Skeletal muscle tissue (tissue), 4 donors: ENCODE measurements around the gene AGFG2. TPM values are rescaled to one million over a fixed set of nuclear protein-coding genes. Genes with fewer than 3 reads are reported as not detected.
"Not testable (repeated sequence)": the region's sequence is repeated elsewhere in the genome, so short reads cannot be mapped to it uniquely, and the experiment has no call there.

ENCODE experiments used
- H3K27ac ChIP-seq: one replicate; pipeline ENCODE4 v1.7.0; 2013; ENCODE audit warnings: mild to moderate bottlenecking, low read depth, low read length, inconsistent platforms
- H3K27me3 ChIP-seq, 3 donors: one replicate each; pipeline ENCODE4 v1.7.0; 2013; ENCODE audit warnings: low read length in 3 of 3; ENCODE audit not compliant: control insufficient read depth in 3 of 3, insufficient read depth in 3 of 3
- H3K36me3 ChIP-seq, 3 donors: one replicate each; pipeline ENCODE4 v1.7.0; 2013; ENCODE audit warnings: low read length in 3 of 3; ENCODE audit not compliant: control insufficient read depth in 3 of 3, insufficient read depth in 3 of 3
- H3K4me1 ChIP-seq, 3 donors: one replicate each; pipeline ENCODE4 v1.7.0; 2013; ENCODE audit warnings: low read length in 3 of 3, mild to moderate bottlenecking in 3 of 3; ENCODE audit not compliant: control insufficient read depth in 3 of 3, insufficient read depth in 3 of 3
- H3K4me3 ChIP-seq, 3 donors: one replicate each; pipeline ENCODE4 v1.7.0; 2013; ENCODE audit warnings: low read length in 3 of 3
- H3K9ac ChIP-seq, 3 donors: one replicate each; pipeline ENCODE4 v1.7.0; 2013; ENCODE audit warnings: low read length in 3 of 3, mild to moderate bottlenecking in 3 of 3, moderate library complexity in 2 of 3, low read depth in 1 of 3
- H3K9me3 ChIP-seq, 3 donors: one replicate each; pipeline ENCODE4 v1.7.0; 2013; ENCODE audit warnings: low read length in 3 of 3; ENCODE audit not compliant: control insufficient read depth in 3 of 3
- total RNA-seq: library from RNA; depleted of rRNA; stranded (reverse); fragments of >200 nt; gene quantifications from one replicate; pipeline ENCODE4 v1.2.3, GENCODE V29; 2014
- donor health status: Osteomylitis.

AGFG2 gene
- total RNA-seq, 1 donor from 2014 or later: 3.1 TPM

GRCh38 chr7:100547872-100548271 lies 8.9 kb downstream of the AGFG2 start:
- H3K27me3 ChIP-seq: no peaks in the 10 kb centered on the region
- H3K36me3 ChIP-seq: peaks cover 7 to 14% (median 7%) of the 10 kb centered on the region in 3 donors
- peaks cover 30 to 36% (median 33%) of the 10 kb centered on the region in 3 donors for H3K4me1 ChIP-seq
- no peaks in the 10 kb centered on the region for H3K9me3 ChIP-seq
- H3K27ac ChIP-seq: peak overlapping the region; percentile 76
- H3K4me3 ChIP-seq: no peak overlapping the region
- H3K9ac ChIP-seq: no peak overlapping the region

DNA sequence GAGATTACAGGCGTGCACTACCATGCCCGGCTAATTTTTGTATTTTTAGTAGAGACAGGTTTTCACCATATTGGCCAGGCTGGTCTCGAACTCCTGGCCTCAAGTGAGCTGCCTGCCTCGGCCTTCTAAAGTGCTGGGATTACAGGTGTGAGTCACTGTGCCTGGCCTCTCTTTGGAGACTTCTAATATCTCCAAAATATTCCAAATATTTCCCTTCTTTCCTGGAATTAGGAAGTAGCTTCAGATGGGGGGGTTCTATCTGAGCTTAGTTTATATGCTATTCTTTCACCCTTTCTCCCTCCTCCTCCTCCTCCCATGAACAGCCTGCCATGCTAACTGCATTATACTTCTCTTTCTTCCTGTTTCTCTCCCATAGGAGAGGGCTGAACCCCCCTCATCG lies 9.4 kb downstream of the AGFG2 start:
- not testable (repeated sequence) for H3K9me3 ChIP-seq, H3K9ac ChIP-seq, H3K4me3 ChIP-seq, H3K27me3 ChIP-seq
- peak overlapping the region; percentile 76 for H3K27ac ChIP-seq
- H3K4me1 ChIP-seq: peaks cover 30 to 36% (median 33%) of the 10 kb centered on the region in 3 donors
- peaks cover 9 to 16% (median 12%) of the 10 kb centered on the region in 3 donors for H3K36me3 ChIP-seq

DNA sequence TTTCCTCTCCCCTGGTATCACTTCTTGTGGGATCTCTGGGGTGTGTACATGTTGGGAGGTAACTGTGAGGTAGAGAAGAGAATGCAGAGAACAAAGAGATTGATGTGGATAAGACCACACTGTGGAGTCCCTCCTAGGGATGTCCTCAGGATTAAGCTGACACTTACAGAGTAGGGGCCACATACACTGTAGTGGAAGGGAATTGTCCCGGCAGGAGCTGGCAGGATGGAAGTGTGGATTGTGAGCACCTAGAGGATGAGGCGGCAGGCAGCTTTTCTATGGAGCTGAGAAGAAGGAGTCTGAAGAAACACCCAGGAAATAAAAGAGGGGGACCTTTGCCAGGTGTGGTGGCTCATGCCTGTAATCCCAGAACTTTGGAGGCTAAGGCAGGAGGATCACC lies 13.5 kb downstream of the AGFG2 start:
- Histone ChIP-seq H3K36me3 (peaks cover 24 to 28% (median 24%) of the 10 kb centered on the region in 3 donors), H3K9ac (no peak overlapping the region), H3K4me1 (peaks cover 5% of the 10 kb centered on the region in 3 donors), H3K27ac (no peak overlapping the region), H3K9me3 (no peaks in the 10 kb centered on the region), H3K4me3 (no peak overlapping the region), H3K27me3 (no peaks in the 10 kb centered on the region)

DNA sequence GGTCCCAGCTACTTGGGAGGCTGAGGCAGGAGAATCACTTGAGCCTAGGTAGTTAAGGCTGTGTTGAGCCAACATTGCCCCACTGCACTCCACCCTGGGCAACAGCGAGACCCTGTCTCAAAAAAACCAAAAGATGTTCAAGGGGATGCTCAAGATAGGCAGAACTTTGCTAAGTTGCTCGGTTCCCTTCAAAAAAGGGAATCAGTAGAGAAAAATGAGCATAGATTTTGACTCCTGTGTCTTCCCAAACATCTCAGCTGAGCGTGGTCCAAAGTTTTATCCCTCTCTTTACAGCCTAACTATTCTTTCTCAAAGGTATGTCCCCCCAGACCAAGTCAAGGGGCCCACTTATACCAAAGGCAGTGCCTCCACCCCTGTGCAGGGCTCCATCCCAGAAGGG lies 14.0 kb downstream of the AGFG2 start:
- H3K4me3 ChIP-seq: no peak overlapping the region

DNA sequence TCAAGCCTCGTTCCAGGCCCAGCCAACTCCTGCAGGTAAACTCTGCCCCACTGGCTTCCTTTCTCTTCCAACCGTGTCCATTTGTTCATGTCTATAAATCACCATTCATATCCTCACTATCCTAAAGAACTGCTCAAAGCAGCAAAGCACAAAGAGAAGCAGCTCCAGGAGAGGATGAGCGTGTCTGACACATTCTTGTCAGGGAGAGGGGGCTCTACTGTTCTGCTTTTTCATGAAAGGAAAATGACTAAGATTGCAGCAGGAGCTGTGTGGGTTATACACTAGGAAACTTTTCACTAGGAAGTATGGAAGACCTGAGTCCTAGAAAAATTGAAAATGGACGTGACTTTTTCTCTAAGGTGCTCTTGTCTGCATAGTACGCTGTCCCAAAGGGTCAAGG lies 16.7 kb downstream of the AGFG2 start:
- no peaks in the 10 kb centered on the region for H3K27me3 ChIP-seq
- no peaks in the 10 kb centered on the region for H3K9me3 ChIP-seq
- no peak overlapping the region for H3K4me3 ChIP-seq
- H3K9ac ChIP-seq: no peak overlapping the region
- H3K4me1 ChIP-seq: peaks cover 0 to 3% (median 0%) of the 10 kb centered on the region in 3 donors
- peaks cover 18 to 28% (median 20%) of the 10 kb centered on the region in 3 donors for H3K36me3 ChIP-seq
- no peak overlapping the region for H3K27ac ChIP-seq

More for the DNA sequence above, 14.0 kb downstream of the AGFG2 start:
- Histone ChIP-seq H3K27me3 (no peaks in the 10 kb centered on the region), H3K9ac (no peak overlapping the region), H3K9me3 (no peaks in the 10 kb centered on the region), H3K36me3 (peaks cover 24 to 28% (median 24%) of the 10 kb centered on the region in 3 donors), H3K4me1 (peaks cover 0 to under 1% (median 0%) of the 10 kb centered on the region in 3 donors), H3K27ac (no peak overlapping the region)

DNA sequence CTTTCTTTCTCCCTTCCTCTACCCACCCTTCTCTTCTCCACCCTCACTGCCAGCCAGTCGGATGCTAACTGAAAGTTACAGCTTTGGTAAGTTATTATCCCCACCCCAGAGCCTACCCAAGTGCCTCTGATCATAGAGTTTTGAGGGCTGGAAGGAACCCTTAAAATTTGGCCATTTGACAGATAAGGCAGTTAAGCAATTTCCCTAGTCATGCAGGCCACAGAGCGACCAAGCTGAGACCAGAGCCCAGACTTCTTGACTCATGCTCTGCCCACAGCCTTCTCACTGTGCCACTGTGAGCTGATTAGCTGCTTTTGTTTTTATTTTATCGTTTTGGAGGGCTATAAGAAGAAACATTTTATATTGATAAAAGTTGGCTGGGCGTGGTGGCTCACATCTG lies 17.5 kb downstream of the AGFG2 start:
- Histone ChIP-seq H3K9me3 (no peaks in the 10 kb centered on the region), H3K36me3 (peaks cover 19 to 31% (median 20%) of the 10 kb centered on the region in 3 donors), H3K4me3 (no peak overlapping the region), H3K27me3 (no peaks in the 10 kb centered on the region), H3K4me1 (peaks cover 0 to 3% (median 0%) of the 10 kb centered on the region in 3 donors), H3K9ac (no peak overlapping the region), H3K27ac (no peak overlapping the region)

GRCh38 chr7:100559127-100559526 lies 20.1 kb downstream of the AGFG2 start:
- peaks cover 10 to 24% (median 13%) of the 10 kb centered on the region in 3 donors for H3K36me3 ChIP-seq
- no peak overlapping the region for H3K9ac ChIP-seq
- no peaks in the 10 kb centered on the region for H3K27me3 ChIP-seq
- H3K4me1 ChIP-seq: peaks cover 0 to 3% (median 0%) of the 10 kb centered on the region in 3 donors
- no peak overlapping the region for H3K4me3 ChIP-seq
- H3K27ac ChIP-seq: no peak overlapping the region
- no peaks in the 10 kb centered on the region for H3K9me3 ChIP-seq

GRCh38 chr7:100561491-100562194 lies 22.6 kb downstream of the AGFG2 start:
- Histone ChIP-seq H3K36me3 (peaks cover 4 to 11% (median 4%) of the 10 kb centered on the region in 3 donors), H3K27me3 (no peaks in the 10 kb centered on the region), H3K9ac (peak overlapping the region in 1 of 3 donors; percentile 8), H3K9me3 (no peaks in the 10 kb centered on the region), H3K4me3 (no peak overlapping the region), H3K27ac (no peak overlapping the region), H3K4me1 (peaks cover 0 to 3% (median 0%) of the 10 kb centered on the region in 3 donors)

- Histone ChIP-seq H3K27me3 (no peaks in the 10 kb centered on the region), H3K27ac (no peak overlapping the region), H3K36me3 (peaks cover 4 to 10% (median 4%) of the 10 kb centered on the region in 3 donors), H3K9ac (no peak overlapping the region), H3K9me3 (no peaks in the 10 kb centered on the region), H3K4me3 (no peak overlapping the region), H3K4me1 (peaks cover 0 to 3% (median 0%) of the 10 kb centered on the region in 3 donors)
Measured at GRCh38 chr7:100562195-100563099, 23.4 kb downstream of the AGFG2 start.
